ENCODE measurements around the gene PDE6G. TPM values are rescaled to one million over a fixed set of nuclear protein-coding genes. Genes with fewer than 3 reads are reported as not detected.

PDE6G gene
- total and polyA plus RNA-seq, 2 of the 13 experiments (the other 11 are each of a cell fraction or from before 2014, with no cell fraction given), result 1.4 to 6.7 TPM

DNA sequence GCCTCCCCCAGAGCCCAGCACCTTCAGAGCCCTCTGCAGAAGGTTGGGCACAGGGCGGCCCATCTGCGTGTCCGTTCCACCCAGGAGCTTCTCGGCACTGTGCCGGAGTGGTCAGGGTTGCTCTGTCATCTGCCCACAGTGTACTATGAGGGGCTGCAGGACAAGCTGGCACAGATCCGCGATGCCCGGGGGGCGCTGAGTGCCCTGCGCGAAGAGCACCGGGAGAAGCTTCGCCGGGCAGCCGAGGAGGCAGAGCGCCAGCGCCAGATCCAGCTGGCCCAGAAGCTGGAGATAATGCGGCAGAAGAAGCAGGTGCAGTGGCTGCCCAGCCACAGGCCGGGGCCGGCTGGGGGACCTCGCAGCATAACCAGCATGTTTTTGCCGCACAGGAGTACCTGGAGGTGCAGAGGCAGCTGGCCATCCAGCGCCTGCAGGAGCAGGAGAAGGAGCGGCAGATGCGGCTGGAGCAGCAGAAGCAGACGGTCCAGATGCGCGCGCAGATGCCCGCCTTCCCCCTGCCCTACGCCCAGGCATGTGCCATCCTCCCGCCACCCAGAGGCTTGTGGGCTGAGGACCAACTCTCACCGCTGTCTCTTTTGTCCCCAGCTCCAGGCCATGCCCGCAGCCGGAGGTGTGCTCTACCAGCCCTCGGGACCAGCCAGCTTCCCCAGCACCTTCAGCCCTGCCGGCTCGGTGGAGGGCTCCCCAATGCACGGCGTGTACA lies 40.0 kb upstream of the PDE6G start (continued):
- TF ChIP-seq RELA (CRISPR knock-in tag; IDR thresholded peaks at IDR 0.05) (no peak), AGO2 (optimal IDR thresholded peaks at IDR 0.05; ENCODE audit: low read depth, low read length) (peak; percentile 94), EED (CRISPR knock-in tag; IDR thresholded peaks at IDR 0.05) (no peak), HDAC1 (CRISPR knock-in tag; IDR thresholded peaks at IDR 0.05) (no peak), RBFOX2 (IDR thresholded peaks at IDR 0.05; ENCODE audit: low read depth, low read length) (peak; percentile 73), SKIL (CRISPR knock-in tag; IDR thresholded peaks at IDR 0.05; ENCODE audit: borderline replicate concordance) (no peak), NRL (CRISPR knock-in tag; IDR thresholded peaks at IDR 0.05; ENCODE audit: borderline replicate concordance) (0 out of 2 replicates have a peak, but pooled peaks have one; percentile 5), PCBP1 (IDR thresholded peaks at IDR 0.05; ENCODE audit: borderline replicate concordance, low read depth, low read length) (no peak), BRCA1 (CRISPR knock-in tag; IDR thresholded peaks at IDR 0.05) (no peak), POGZ (CRISPR knock-in tag; IDR thresholded peaks at IDR 0.05) (no peak), SSRP1 (CRISPR knock-in tag; IDR thresholded peaks at IDR 0.05) (no peak), ZNF484 (CRISPR knock-in tag; IDR thresholded peaks at IDR 0.05; ENCODE audit: borderline replicate concordance, low read depth) (no peak), ZNF160 (CRISPR knock-in tag; IDR thresholded peaks at IDR 0.05) (no peak), BRD4 (CRISPR knock-in tag; IDR thresholded peaks at IDR 0.05) (no peak)
